ENCODE measurements around the gene UXS1. TPM values are rescaled to one million over a fixed set of nuclear protein-coding genes. Genes with fewer than 3 reads are reported as not detected.
"Not testable (repeated sequence)": the region's sequence is repeated elsewhere in the genome, so short reads cannot be mapped to it uniquely, and the experiment has no call there.

Gene UXS1
- total RNA-seq = 18.2 TPM

- ATAC-seq = peak; percentile 89
Measured at GRCh38 chr2:106193977-106194778, at the start of gene UXS1. Gene UXS1 (minus strand): TSS chr2:106194301. CDS start chr2:106194241, 60 bp downstream.

GRCh38 chr2:106239491-106239890 is 45.4 kb upstream of the UXS1 start:
- ATAC-seq = not testable (repeated sequence)

- ATAC-seq = not testable (repeated sequence)
Measured at GRCh38 chr2:106235392-106235791, 41.3 kb upstream of the UXS1 start.

GRCh38 chr2:106233350-106233706 is 39.2 kb upstream of the UXS1 start:
- no peak for ATAC-seq

GRCh38 chr2:106232638-106233349 is 38.7 kb upstream of the UXS1 start:
- ATAC-seq = no peak

GRCh38 chr2:106223347-106223746 is 29.2 kb upstream of the UXS1 start:
- ATAC-seq = no peak

GRCh38 chr2:106222057-106222456 is 28.0 kb upstream of the UXS1 start:
- not testable (repeated sequence) for ATAC-seq

GRCh38 chr2:106219813-106220212 is 25.7 kb upstream of the UXS1 start:
- no peak for ATAC-seq

GRCh38 chr2:106219157-106219556 is 25.1 kb upstream of the UXS1 start:
- not testable (repeated sequence) for ATAC-seq

GRCh38 chr2:106208874-106209273 is 14.8 kb upstream of the UXS1 start:
- no peak for ATAC-seq

- no peak for ATAC-seq
Measured at GRCh38 chr2:106208399-106208798, 14.3 kb upstream of the UXS1 start.

GRCh38 chr2:106207246-106207645 is 13.1 kb upstream of the UXS1 start:
- ATAC-seq = no peak

- no peak for ATAC-seq
Measured at GRCh38 chr2:106205488-106205887, 11.4 kb upstream of the UXS1 start.

- ATAC-seq = peak; percentile 59
Measured at GRCh38 chr2:106204551-106204950, 10.4 kb upstream of the UXS1 start.

GRCh38 chr2:106201661-106202060 is 7.6 kb upstream of the UXS1 start:
- ATAC-seq = no peak

GRCh38 chr2:106197878-106198277 is 3.8 kb upstream of the UXS1 start:
- ATAC-seq = no peak

- ATAC-seq = no peak
Measured at GRCh38 chr2:106195981-106196380, 1.9 kb upstream of the UXS1 start.

- no peak for ATAC-seq
Measured at GRCh38 chr2:106195456-106195855, 1.4 kb upstream of the UXS1 start.

- peak; percentile 25 for ATAC-seq
Measured at GRCh38 chr2:106193690-106193976, 468 bp downstream of the UXS1 start.

GRCh38 chr2:106192752-106193689 is 1.1 kb downstream of the UXS1 start:
- peak; percentile 81 for ATAC-seq

GRCh38 chr2:106191511-106192016 is 2.5 kb downstream of the UXS1 start:
- no peak for ATAC-seq

- peak; percentile 22 for ATAC-seq
Measured at GRCh38 chr2:106189764-106190468, 4.2 kb downstream of the UXS1 start.

Data from esophagus mucosa (tissue), 1 donor.